Liver (tissue), 9 donors: ENCODE data around the gene HIPK2. TPM values are rescaled to one million over a fixed set of nuclear protein-coding genes. Genes with fewer than 3 reads are reported as not detected.

Source experiments
- DNase-seq: peaks from one replicate; pipeline ENCODE4 v3.0.0-alpha.2; 2017; ENCODE audit warnings: low spot score
- H3K27ac ChIP-seq, 2 donors: one replicate each; pipeline ENCODE4 v1.7.0; 2013; ENCODE audit warnings: inconsistent platforms in 2 of 2, low read length in 2 of 2, control low read depth in 1 of 2, low read depth in 1 of 2, mild to moderate bottlenecking in 1 of 2
- H3K27me3 ChIP-seq, 4 donors: one replicate each; pipeline versions ENCODE4 v1.6.1 to v1.7.0; 2013; ENCODE audit warnings: low read length in 3 of 4, inconsistent platforms in 1 of 4, mild to moderate bottlenecking in 1 of 4, moderate library complexity in 1 of 4; ENCODE audit not compliant: control insufficient read depth in 4 of 4, insufficient read depth in 4 of 4
- H3K36me3 ChIP-seq, 4 donors: one replicate each; pipeline versions ENCODE4 v1.6.1 to v1.7.0; 2013; ENCODE audit warnings: low read length in 3 of 4, mild to moderate bottlenecking in 3 of 4, low read depth in 1 of 4, moderate library complexity in 1 of 4; ENCODE audit not compliant: control insufficient read depth in 4 of 4, insufficient read depth in 3 of 4
- H3K4me1 ChIP-seq, 4 donors: one replicate each; pipeline versions ENCODE4 v1.6.1 to v1.7.0; 2013; ENCODE audit warnings: low read length in 3 of 4, mild to moderate bottlenecking in 3 of 4, moderate library complexity in 1 of 4; ENCODE audit not compliant: control insufficient read depth in 4 of 4, insufficient read depth in 4 of 4
- H3K4me3 ChIP-seq, 3 donors: one replicate each; pipeline versions ENCODE4 v1.6.1 to v1.7.0; 2013; ENCODE audit warnings: low read length in 3 of 3, control low read depth in 1 of 3, low read depth in 1 of 3, mild to moderate bottlenecking in 1 of 3
- H3K9ac ChIP-seq, 2 donors: one replicate each; pipeline ENCODE4 v1.7.0; 2013; ENCODE audit warnings: low read length in 2 of 2, mild to moderate bottlenecking in 2 of 2, moderate library complexity in 2 of 2, control low read depth in 1 of 2, low read depth in 1 of 2
- H3K9me3 ChIP-seq, 4 donors: one replicate each; pipeline versions ENCODE4 v1.6.1 to v1.7.0; 2013; ENCODE audit warnings: low read length in 3 of 4; ENCODE audit not compliant: control insufficient read depth in 4 of 4
- EGR1 ChIP-seq, 2 donors: IDR thresholded peaks; 2 replicates each; pipeline ENCODE4 v1.6.1; 2016 to 2018; ENCODE audit warnings: antibody characterized with exemption in 2 of 2, low read depth in 2 of 2
- FOXA1 ChIP-seq: IDR thresholded peaks from 2 replicates; pipeline ENCODE4 v1.6.1; 2016; ENCODE audit warnings: antibody characterized with exemption
- FOXA2 ChIP-seq: IDR thresholded peaks from 2 replicates; pipeline ENCODE4 v1.6.1; 2016; ENCODE audit warnings: antibody characterized with exemption
- GABPA ChIP-seq, 2 donors: IDR thresholded peaks in 1 of 2; conservative IDR thresholded peaks in 1 of 2; 2 replicates each; pipeline ENCODE4 v1.6.1; 2016; ENCODE audit warnings: antibody characterized with exemption in 2 of 2, mild to moderate bottlenecking in 1 of 2, moderate library complexity in 1 of 2
- HNF4A ChIP-seq, 2 donors: conservative IDR thresholded peaks; 2 replicates each; pipeline ENCODE4 v1.6.1; 2016; ENCODE audit warnings: antibody characterized with exemption in 2 of 2, mild to moderate bottlenecking in 2 of 2
- HNF4G ChIP-seq: IDR thresholded peaks from 2 replicates; pipeline ENCODE4 v1.6.1; 2016; ENCODE audit warnings: antibody characterized with exemption
- JUND ChIP-seq, 2 donors: IDR thresholded peaks; 2 replicates each; pipeline ENCODE4 v1.6.1; 2016; ENCODE audit warnings: antibody characterized with exemption in 2 of 2
- NR2F2 ChIP-seq: IDR thresholded peaks from 2 replicates; pipeline ENCODE4 v1.6.1; 2016; ENCODE audit warnings: antibody characterized with exemption
- RAD21 ChIP-seq, 2 donors: IDR thresholded peaks; 2 replicates each; pipeline ENCODE4 v1.6.1; 2016; ENCODE audit warnings: antibody characterized with exemption in 2 of 2, mild to moderate bottlenecking in 2 of 2
- RXRA ChIP-seq, 2 donors: IDR thresholded peaks; 2 replicates each; pipeline ENCODE4 v1.6.1; 2017 to 2018; ENCODE audit warnings: antibody characterized with exemption in 2 of 2, mild to moderate bottlenecking in 1 of 2
- SP1 ChIP-seq: IDR thresholded peaks from 2 replicates; pipeline ENCODE4 v1.6.1; 2018; ENCODE audit warnings: antibody characterized with exemption, mild to moderate bottlenecking
- TAF1 ChIP-seq: conservative IDR thresholded peaks from 2 replicates; pipeline ENCODE4 v1.6.1; 2016; ENCODE audit warnings: antibody characterized with exemption, mild to moderate bottlenecking
- YY1 ChIP-seq: IDR thresholded peaks from 2 replicates; pipeline ENCODE4 v1.6.1; 2016; ENCODE audit warnings: antibody characterized with exemption, mild to moderate bottlenecking
- WGBS: extraction: QIAGEN DNeasy Blood & Tissue Kit; methylation state at CpG from one replicate; pipeline ENCODE4 v1.1.7; 2013; 5-methylcytosine and 5-hydroxymethylcytosine counted together
- polyA plus RNA-seq, 2 donors: library from polyadenylated mRNA; stranded (reverse) in 1 of 2; unstranded in 1 of 2; fragments of 200-250 nt in 1 of 2; fragments of >200 nt in 1 of 2; fragmentation: Nextera tagmentation in 1 of 2; extraction: Ambion mirVana in 1 of 2; gene quantifications; one replicate each; pipeline versions ENCODE4 v1.2.1 to v1.2.3, GENCODE V29; 2013 to 2015
- total RNA-seq, 2 donors: library from RNA; depleted of rRNA; stranded (reverse); fragments of >200 nt; gene quantifications; one replicate each; pipeline ENCODE4 v1.2.3, GENCODE V29; 2014
- TF ChIP-seq, protein P1 (sequence below): IDR thresholded peaks from 2 replicates; pipeline ENCODE4 v1.6.1; 2016; ENCODE audit warnings: antibody characterized with exemption
- TF ChIP-seq, protein P2 (sequence below): IDR thresholded peaks from 2 replicates; pipeline ENCODE4 v1.6.1; 2016; ENCODE audit warnings: antibody characterized with exemption
- TF ChIP-seq, protein P3 (sequence below): fragments of 150-350 bp; IDR thresholded peaks from 2 replicates; pipeline ENCODE4 v1.5.1; 2017; ENCODE audit warnings: improper control_type of control experiment, low read depth, low read length; ENCODE audit not compliant: missing input control
- TF ChIP-seq, protein P4 (sequence below): IDR thresholded peaks from 2 replicates; pipeline ENCODE4 v1.6.1; 2016; ENCODE audit warnings: antibody characterized with exemption
- TF ChIP-seq, protein P5 (sequence below): IDR thresholded peaks from 2 replicates; pipeline ENCODE4 v1.6.1; 2016; ENCODE audit warnings: antibody characterized with exemption, mild to moderate bottlenecking
- donor health status: healthy.
- donor health status: healthy.
- donor health status: healthy.
- donor health status: healthy.
- donor health status: healthy.

HIPK2 gene
- total and polyA plus RNA-seq, 4 donors, result 13.1 to 48.8 (median 16.6) TPM

DNA sequence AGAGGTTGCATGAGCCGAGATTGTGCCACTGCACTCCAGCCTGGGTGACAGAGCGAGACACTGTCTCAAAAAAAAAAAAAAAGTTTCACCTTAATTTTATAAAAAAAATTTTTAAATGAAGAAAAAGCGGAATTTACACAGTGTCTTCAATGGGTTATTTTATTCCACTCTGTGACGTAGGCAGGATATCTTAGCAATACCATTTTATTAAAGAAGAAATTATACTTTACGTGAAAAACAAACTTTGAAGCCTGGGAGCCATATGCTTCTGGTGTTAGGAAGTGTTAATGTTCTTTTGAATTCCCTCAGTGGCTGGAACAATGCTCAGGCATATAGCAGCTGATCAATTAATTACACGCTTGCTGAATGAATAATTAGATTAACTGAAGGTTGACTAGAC, 176.6 kb downstream of the HIPK2 start:
- Histone ChIP-seq H3K9me3 (no peaks in the 10 kb centered on the region), H3K4me3 (no peak overlapping the region), H3K9ac (no peak overlapping the region), H3K27ac (no peak overlapping the region), H3K27me3 (no peaks in the 10 kb centered on the region), H3K4me1 (no peaks in the 10 kb centered on the region), H3K36me3 (peaks cover 16 to 74% (median 69%) of the 10 kb centered on the region in 4 donors)
- WGBS, result 96% methylated on average over 6 of the region's 6 CpGs
- TF ChIP-seq, protein P1, sequence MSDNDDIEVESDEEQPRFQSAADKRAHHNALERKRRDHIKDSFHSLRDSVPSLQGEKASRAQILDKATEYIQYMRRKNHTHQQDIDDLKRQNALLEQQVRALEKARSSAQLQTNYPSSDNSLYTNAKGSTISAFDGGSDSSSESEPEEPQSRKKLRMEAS, result no peak
- TF ChIP-seq NR2F2 (no peak), YY1 (no peak), GABPA (IDR thresholded peaks at IDR 0.05 in 1 of 2, conservative IDR thresholded peaks at IDR 0.05 in 1 of 2) (no peak), FOXA1 (no peak), HNF4G (no peak), TAF1 (no peak), SP1 (no peak), HNF4A (conservative IDR thresholded peaks at IDR 0.05) (no peak), FOXA2 (no peak), EGR1 (IDR thresholded peaks at IDR 0.05; ENCODE audit: low read depth in 2 of 2) (no peak), RAD21 (IDR thresholded peaks at IDR 0.05) (no peak)
- TF ChIP-seq, protein P2, sequence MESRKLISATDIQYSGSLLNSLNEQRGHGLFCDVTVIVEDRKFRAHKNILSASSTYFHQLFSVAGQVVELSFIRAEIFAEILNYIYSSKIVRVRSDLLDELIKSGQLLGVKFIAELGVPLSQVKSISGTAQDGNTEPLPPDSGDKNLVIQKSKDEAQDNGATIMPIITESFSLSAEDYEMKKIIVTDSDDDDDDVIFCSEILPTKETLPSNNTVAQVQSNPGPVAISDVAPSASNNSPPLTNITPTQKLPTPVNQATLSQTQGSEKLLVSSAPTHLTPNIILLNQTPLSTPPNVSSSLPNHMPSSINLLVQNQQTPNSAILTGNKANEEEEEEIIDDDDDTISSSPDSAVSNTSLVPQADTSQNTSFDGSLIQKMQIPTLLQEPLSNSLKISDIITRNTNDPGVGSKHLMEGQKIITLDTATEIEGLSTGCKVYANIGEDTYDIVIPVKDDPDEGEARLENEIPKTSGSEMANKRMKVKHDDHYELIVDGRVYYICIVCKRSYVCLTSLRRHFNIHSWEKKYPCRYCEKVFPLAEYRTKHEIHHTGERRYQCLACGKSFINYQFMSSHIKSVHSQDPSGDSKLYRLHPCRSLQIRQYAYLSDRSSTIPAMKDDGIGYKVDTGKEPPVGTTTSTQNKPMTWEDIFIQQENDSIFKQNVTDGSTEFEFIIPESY, result no peak
- TF ChIP-seq, protein P3, sequence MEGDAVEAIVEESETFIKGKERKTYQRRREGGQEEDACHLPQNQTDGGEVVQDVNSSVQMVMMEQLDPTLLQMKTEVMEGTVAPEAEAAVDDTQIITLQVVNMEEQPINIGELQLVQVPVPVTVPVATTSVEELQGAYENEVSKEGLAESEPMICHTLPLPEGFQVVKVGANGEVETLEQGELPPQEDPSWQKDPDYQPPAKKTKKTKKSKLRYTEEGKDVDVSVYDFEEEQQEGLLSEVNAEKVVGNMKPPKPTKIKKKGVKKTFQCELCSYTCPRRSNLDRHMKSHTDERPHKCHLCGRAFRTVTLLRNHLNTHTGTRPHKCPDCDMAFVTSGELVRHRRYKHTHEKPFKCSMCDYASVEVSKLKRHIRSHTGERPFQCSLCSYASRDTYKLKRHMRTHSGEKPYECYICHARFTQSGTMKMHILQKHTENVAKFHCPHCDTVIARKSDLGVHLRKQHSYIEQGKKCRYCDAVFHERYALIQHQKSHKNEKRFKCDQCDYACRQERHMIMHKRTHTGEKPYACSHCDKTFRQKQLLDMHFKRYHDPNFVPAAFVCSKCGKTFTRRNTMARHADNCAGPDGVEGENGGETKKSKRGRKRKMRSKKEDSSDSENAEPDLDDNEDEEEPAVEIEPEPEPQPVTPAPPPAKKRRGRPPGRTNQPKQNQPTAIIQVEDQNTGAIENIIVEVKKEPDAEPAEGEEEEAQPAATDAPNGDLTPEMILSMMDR, result no peak
- TF ChIP-seq, protein P4, sequence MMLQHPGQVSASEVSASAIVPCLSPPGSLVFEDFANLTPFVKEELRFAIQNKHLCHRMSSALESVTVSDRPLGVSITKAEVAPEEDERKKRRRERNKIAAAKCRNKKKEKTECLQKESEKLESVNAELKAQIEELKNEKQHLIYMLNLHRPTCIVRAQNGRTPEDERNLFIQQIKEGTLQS, result no peak
- DNase-seq, result no peak

DNA sequence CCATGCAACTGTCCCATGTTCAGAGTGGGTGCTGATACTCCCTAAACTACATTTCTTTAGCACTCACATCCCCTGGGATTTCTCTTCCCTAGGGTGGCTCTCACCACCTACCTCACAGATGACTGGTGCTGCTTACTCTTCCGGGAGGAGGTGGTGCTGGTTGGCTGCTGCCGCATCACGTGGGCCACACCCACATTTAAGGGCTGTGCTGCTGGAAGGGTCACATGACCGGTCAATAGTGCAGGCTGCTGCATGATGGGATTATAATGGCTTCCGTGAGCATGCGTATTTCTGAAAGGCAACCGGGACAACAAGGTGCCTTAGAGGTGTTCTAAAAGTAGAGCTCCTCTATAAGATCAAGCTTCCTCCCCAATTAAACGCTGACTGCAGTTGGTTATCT, 177.5 kb downstream of the HIPK2 start:
- 95% methylated on average over 8 of the region's 8 CpGs for WGBS
- Histone ChIP-seq H3K36me3 (peaks cover 19 to 79% (median 72%) of the 10 kb centered on the region in 4 donors), H3K4me1 (no peaks in the 10 kb centered on the region), H3K9ac (no peak overlapping the region), H3K9me3 (no peaks in the 10 kb centered on the region), H3K27me3 (no peaks in the 10 kb centered on the region), H3K27ac (no peak overlapping the region), H3K4me3 (no peak overlapping the region)
- no peak for DNase-seq
- TF ChIP-seq GABPA (IDR thresholded peaks at IDR 0.05 in 1 of 2, conservative IDR thresholded peaks at IDR 0.05 in 1 of 2), result no peak
- no peak for TF ChIP-seq FOXA2
- TF ChIP-seq SP1, result no peak
- TF ChIP-seq RXRA (IDR thresholded peaks at IDR 0.05), result no peak
- TF ChIP-seq FOXA1, result no peak
- TF ChIP-seq, protein P5, sequence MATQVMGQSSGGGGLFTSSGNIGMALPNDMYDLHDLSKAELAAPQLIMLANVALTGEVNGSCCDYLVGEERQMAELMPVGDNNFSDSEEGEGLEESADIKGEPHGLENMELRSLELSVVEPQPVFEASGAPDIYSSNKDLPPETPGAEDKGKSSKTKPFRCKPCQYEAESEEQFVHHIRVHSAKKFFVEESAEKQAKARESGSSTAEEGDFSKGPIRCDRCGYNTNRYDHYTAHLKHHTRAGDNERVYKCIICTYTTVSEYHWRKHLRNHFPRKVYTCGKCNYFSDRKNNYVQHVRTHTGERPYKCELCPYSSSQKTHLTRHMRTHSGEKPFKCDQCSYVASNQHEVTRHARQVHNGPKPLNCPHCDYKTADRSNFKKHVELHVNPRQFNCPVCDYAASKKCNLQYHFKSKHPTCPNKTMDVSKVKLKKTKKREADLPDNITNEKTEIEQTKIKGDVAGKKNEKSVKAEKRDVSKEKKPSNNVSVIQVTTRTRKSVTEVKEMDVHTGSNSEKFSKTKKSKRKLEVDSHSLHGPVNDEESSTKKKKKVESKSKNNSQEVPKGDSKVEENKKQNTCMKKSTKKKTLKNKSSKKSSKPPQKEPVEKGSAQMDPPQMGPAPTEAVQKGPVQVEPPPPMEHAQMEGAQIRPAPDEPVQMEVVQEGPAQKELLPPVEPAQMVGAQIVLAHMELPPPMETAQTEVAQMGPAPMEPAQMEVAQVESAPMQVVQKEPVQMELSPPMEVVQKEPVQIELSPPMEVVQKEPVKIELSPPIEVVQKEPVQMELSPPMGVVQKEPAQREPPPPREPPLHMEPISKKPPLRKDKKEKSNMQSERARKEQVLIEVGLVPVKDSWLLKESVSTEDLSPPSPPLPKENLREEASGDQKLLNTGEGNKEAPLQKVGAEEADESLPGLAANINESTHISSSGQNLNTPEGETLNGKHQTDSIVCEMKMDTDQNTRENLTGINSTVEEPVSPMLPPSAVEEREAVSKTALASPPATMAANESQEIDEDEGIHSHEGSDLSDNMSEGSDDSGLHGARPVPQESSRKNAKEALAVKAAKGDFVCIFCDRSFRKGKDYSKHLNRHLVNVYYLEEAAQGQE, result no peak
- TF ChIP-seq YY1, result no peak
- TF ChIP-seq, protein P2, result no peak
- TF ChIP-seq RAD21 (IDR thresholded peaks at IDR 0.05), result no peak
- no peak for TF ChIP-seq EGR1 (IDR thresholded peaks at IDR 0.05; ENCODE audit: low read depth in 2 of 2)
- TF ChIP-seq TAF1, result no peak
- TF ChIP-seq, protein P4, result no peak
- no peak for TF ChIP-seq JUND (IDR thresholded peaks at IDR 0.05)
- no peak for TF ChIP-seq NR2F2
- no peak for TF ChIP-seq HNF4G
- TF ChIP-seq, protein P1, result no peak
- TF ChIP-seq, protein P3, result no peak
- no peak for TF ChIP-seq HNF4A (conservative IDR thresholded peaks at IDR 0.05)
